Effector memory CD8-positive, alpha-beta T cell (primary cell): ENCODE data around the gene CGB8.
A peak's percentile ranks its signal among the peaks of the same experiment; 100 is the strongest.
"Not testable (repeated sequence)": the region's sequence is repeated elsewhere in the genome, so short reads cannot be mapped to it uniquely, and the experiment has no call there.

Experiments used
- ATAC-seq: fragments of 150-1000 bp; cut with Tn5 transposase; replicated peaks from 2 replicates; pipeline ENCODE4 v1.10.0; 2021; ENCODE audit warnings: mild to moderate bottlenecking, moderate library complexity
- DNase-seq, 3 experiments: peaks; one replicate each; pipeline ENCODE4 v3.0.0; 2021
- H3K27ac Mint-ChIP-seq, 2 donors: one replicate each; pipeline ENCODE4 v1.8.0; 2022; ENCODE audit warnings: mild to moderate bottlenecking in 2 of 2, mixed read lengths in 2 of 2, moderate library complexity in 2 of 2
- H3K27me3 Mint-ChIP-seq, 2 donors: one replicate each; pipeline ENCODE4 v1.8.0; 2022; ENCODE audit warnings: mixed read lengths in 2 of 2
- H3K36me3 Mint-ChIP-seq: one replicate; pipeline ENCODE4 v1.8.0; 2022; ENCODE audit warnings: mild to moderate bottlenecking, moderate library complexity, mixed read lengths; ENCODE audit not compliant: insufficient read depth
- H3K4me1 Mint-ChIP-seq, 2 donors: one replicate each; pipeline ENCODE4 v1.8.0; 2022; ENCODE audit warnings: low read depth in 2 of 2, mixed read lengths in 2 of 2
- H3K4me3 Mint-ChIP-seq, 2 donors: one replicate each; pipeline ENCODE4 v1.8.0; 2022; ENCODE audit warnings: mild to moderate bottlenecking in 2 of 2, mixed read lengths in 2 of 2, moderate library complexity in 2 of 2
- H3K9me3 Mint-ChIP-seq, 2 donors: one replicate each; pipeline ENCODE4 v1.8.0; 2022; ENCODE audit warnings: mixed read lengths in 2 of 2

The CGB8 gene

DNA sequence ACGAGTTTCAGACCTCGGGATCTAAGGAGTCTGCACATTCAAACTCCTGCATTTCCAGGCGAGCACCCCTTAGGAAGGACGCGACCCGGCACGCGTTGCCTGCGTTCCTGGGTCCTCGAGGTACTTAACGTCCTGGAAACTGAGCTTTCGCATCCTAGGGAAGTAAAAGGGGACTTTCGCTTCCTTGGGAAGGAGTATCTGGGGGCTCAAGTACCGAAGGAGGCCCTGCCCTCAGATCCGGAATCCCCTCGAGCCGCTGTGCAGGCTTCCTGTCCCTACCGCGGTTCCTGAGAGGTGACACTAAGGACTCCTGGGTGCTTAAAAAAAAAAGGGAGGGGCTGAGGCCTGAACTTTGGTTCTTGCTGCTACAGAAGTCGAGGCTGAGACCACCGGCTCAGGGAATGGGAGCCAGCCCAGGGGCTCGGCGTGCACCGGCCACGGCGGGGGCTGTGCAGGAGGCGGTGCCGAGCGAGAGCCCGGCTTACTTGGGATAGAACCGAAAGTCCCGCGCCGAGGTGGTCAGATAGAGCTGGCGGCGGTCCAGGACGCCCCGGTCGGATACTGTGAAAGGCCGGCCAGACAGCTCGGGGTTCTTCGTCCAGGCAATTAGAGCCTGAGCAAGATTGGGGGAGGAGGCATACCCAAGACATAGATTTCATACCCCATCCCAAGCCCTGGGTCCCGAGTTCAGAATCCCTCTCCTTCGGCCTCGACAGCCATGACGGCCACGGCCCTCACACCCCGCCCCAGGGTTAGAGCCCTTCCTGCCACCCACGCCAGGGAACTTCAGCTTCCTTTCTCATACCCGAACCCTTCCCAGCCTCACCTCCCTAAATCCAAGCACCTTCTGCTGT is 30.3 kb downstream of the CGB8 start:
- H3K27ac Mint-ChIP-seq, result peak overlapping the region; percentile 89 to 90
- ATAC-seq, result peak; percentile 25

DNA sequence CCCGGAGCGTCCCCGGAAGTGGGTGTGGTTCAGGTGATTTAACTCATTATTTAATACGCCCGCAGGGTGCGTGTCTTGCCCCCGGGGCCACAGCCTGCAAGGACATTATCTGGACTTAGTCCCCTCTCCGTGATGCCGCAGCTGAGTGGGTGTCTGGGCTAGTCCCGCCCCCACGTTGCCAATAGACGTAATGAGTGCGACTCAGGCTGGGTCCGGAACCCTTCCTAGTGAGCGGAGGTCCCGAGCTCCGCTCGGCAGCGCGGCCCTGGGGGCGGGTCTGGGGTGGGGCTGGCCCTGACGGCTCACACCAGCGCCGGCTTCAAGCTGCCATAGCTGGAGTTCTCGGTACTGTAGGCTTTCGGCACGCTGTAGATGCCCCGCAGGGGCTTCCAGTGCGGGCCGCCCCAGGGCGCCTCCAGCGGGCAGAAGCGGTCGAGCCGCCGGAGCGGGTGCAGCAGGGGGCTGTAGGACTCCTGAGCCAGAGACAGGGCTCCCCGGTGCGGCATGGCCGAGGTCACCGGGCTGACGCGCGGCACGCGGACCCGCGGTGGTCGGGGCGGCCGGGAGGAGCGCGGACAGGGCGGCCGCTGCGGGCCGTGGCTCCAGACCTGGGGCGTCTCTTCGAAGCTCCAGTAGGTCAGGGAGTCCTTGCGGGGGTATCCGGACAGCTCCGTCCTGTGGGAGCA is 31.1 kb downstream of the CGB8 start:
- Mint-ChIP-seq H3K27me3 (peaks cover 0 to 8% of the 10 kb centered on the region in 2 donors), H3K9me3 (no peaks in the 10 kb centered on the region), H3K4me1 (peaks cover 11 to 19% of the 10 kb centered on the region in 2 donors), H3K4me3 (peak overlapping the region; percentile 93 to 94), H3K27ac (no peak overlapping the region), H3K36me3 (peaks cover 4% of the 10 kb centered on the region)
- DNase-seq (peak; percentile 68 to 74 (median 71)), ATAC-seq (peak; percentile 82)

More for the DNA sequence above, 30.3 kb downstream of the CGB8 start:
- H3K36me3 Mint-ChIP-seq, DNase-seq, H3K27me3 Mint-ChIP-seq, H3K9me3 Mint-ChIP-seq: not testable (repeated sequence)
- Mint-ChIP-seq H3K4me3 (peak overlapping the region; percentile 93 to 94), H3K4me1 (peaks cover 11 to 19% of the 10 kb centered on the region in 2 donors)

DNA sequence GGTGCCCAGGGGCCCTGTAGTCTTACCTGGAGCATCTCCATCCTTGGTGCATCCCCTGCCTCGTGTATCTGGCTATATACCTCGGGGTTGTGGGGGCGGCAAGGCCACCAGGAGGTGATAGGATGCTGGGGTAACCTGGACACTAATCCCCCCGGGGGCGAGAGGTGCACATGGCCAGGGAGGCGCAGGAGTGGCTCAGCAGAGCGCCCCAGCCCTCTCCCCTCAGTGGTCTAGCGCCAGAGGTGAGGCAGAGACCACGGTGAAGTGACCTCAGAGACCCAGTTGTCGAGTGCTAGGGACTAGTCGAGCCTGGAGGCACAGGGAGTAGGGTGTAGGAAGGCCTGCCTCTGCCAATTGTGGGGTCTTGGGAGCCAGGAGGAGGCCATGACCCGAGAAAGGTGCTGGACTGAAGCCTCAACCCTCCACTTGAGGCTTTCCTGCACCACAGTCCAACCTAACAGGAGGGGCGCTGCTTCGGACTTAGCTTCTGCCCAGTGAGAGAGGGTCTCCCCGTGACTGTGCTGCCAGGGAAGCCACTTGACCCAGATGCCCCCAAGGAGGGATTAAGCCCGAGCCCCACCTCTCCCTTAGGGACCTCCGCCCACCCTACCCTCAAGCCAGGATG is 31.8 kb downstream of the CGB8 start, which contains the start of gene LHB:
LHB (minus strand) TSS at position 51 of the 625 bp plus-strand sequence; CDS start at position 41, 10 bp downstream.
- H3K4me1 Mint-ChIP-seq, result peaks cover 11 to 19% of the 10 kb centered on the region in 2 donors
- no peaks in the 10 kb centered on the region for H3K9me3 Mint-ChIP-seq
- H3K27ac Mint-ChIP-seq, result peak within 1 kb of the TSS in 1 of 2 donors; percentile 58
- DNase-seq (no peak), ATAC-seq (no peak)
- H3K4me3 Mint-ChIP-seq, result peak within 1 kb of the TSS; percentile 93 to 94
- H3K36me3 Mint-ChIP-seq, result peaks cover 4% of the 10 kb centered on the region
- H3K27me3 Mint-ChIP-seq, result peaks cover 0 to 8% of the 10 kb centered on the region in 2 donors

DNA sequence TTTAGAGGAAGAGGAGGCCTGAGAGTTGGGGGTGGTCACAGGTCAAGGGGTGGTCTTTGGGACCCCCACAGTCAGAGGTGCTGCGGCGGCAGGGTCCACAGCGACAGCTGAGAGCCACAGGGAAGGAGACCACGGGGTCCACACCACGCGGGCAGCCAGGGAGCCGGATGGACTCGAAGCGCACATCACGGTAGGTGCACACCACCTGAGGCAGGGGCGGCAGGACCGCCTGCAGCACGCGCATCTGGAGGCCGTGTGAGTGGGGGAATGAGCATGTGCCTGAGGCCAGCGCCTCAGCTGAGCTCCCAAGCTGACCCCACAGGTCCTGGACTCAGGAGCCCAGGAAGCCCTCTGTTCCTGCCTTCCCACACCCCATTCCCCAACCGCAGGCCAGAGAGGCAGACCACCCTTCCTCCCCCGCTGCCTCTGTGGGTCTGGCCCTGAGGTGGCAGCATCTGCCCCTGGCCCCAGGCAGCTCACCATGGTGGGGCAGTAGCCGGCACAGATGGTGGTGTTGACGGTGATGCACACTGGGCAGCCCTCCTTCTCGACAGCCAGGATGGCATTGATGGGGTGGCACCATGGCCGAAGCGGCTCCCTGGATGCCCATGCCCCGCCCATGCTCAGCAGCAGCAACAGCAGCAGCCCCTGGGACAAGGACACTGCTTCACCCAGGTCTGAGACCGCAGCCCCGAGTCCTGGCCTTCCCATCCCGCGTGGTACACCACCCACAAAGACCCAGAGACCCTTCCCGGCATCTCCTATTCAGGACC is 32.7 kb downstream of the CGB8 start:
- Mint-ChIP-seq H3K4me3 (no peak overlapping the region), H3K9me3 (no peaks in the 10 kb centered on the region), H3K36me3 (peaks cover 4% of the 10 kb centered on the region), H3K27ac (peak overlapping the region in 1 of 2 donors; percentile 58), H3K27me3 (peaks cover 0 to 8% of the 10 kb centered on the region in 2 donors), H3K4me1 (peaks cover 10 to 16% of the 10 kb centered on the region in 2 donors)
- no peak for ATAC-seq
- no peak for DNase-seq

DNA sequence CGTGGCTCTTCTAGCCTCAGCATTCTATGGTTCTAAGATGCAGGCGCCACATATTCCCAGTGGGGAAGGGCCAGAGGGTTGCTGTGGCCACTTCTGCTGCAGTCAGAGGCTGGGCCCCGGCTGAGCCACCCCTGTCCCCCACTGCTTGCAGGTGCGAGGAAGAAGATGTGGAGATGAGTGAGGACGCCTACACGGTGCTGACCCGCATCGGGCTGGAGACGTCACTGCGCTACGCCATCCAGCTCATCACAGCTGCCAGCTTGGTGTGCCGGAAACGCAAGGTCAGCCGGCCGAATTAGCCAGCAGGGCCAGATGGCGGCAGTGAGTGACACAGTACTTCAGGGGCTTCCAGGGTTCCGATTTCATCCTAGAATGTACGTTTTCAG is 34.0 kb downstream of the CGB8 start:
- Mint-ChIP-seq H3K4me1 (peaks cover 8 to 12% of the 10 kb centered on the region in 2 donors), H3K4me3 (no peak overlapping the region), H3K27ac (no peak overlapping the region), H3K9me3 (no peaks in the 10 kb centered on the region), H3K36me3 (peaks cover 14% of the 10 kb centered on the region), H3K27me3 (peaks cover 0 to 8% of the 10 kb centered on the region in 2 donors)
- DNase-seq, result no peak
- no peak for ATAC-seq

DNA sequence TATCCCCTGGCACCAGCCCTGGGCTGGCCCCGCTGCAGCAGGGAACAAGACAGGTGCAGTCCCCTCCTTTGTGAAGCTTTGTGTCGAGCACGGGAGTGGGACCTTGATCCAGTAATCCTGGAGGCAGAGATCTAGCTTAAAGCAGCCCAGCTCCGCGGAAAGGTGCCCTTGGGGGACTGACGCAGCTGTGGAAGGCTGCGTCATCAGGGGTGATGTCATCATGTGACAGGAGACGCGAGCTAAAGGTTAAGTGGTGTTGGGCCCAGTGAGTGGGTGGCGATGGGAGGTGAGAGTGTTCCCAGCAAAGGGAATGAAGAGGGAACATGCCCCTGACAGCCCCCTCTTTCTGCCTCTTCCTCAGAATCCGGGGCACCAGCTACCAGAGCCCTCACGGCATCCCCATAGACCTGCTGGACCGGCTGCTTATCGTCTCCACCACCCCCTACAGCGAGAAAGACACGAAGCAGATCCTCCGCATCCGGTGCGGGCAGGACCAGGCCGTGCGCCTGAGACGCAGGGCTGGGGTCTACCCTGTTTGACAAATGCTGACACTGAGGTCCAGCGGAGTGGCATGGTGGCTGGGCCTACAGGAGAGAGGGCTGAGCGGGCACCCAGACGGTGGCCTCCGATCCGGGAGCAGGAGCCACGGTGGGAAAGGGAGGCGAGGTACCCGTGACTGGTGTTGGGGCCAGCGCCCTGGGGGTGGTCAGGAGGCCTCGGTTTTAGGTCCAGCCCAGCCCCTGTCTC is 34.6 kb downstream of the CGB8 start:
- Mint-ChIP-seq H3K4me3 (no peak overlapping the region), H3K4me1 (peaks cover 7 to 8% of the 10 kb centered on the region in 2 donors), H3K9me3 (no peaks in the 10 kb centered on the region), H3K27ac (peak overlapping the region in 1 of 2 donors; percentile 62), H3K36me3 (peaks cover 16% of the 10 kb centered on the region), H3K27me3 (peaks cover 0 to 5% of the 10 kb centered on the region in 2 donors)
- ATAC-seq (no peak), DNase-seq (no peak)

DNA sequence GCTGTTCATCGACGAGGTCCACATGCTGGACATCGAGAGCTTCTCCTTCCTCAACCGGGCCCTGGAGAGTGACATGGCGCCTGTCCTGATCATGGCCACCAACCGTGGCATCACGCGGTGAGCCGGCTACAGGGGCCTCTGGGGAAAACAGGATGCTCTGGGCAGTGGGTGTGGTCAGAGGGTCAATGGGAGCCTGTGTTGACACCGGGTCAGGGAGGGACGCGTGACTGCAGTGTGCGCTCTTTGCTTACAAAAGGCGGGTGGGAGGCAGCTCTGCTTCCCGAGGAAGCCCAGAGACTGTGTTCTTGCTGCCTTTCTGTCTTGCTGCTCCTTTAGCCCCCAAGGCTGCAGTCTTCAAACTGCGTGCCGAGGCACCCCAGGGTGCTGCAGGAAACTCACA is 37.7 kb downstream of the CGB8 start:
- H3K4me3 Mint-ChIP-seq, result no peak overlapping the region
- H3K27me3 Mint-ChIP-seq, result no peaks in the 10 kb centered on the region
- no peaks in the 10 kb centered on the region for H3K9me3 Mint-ChIP-seq
- H3K4me1 Mint-ChIP-seq, result no peaks in the 10 kb centered on the region
- H3K27ac Mint-ChIP-seq, result no peak overlapping the region
- DNase-seq, result no peak
- peaks cover 15% of the 10 kb centered on the region for H3K36me3 Mint-ChIP-seq
- ATAC-seq, result no peak

DNA sequence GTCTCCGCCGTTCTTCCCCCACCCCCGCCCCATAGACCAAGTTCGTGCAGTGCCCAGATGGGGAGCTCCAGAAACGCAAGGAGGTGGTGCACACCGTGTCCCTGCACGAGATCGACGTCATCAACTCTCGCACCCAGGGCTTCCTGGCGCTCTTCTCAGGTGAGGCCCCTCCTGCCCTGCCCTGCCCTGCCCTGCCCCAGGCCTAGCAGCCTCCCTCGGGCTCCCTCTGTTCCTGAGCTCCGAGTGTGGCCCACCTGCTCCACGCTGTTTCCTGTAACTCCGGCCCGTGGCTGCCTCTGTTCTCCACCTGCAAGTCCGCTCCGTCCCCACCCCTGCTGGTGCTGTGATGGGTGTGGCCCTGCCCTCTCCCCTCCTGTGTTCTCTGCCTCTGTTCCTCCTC is 38.5 kb downstream of the CGB8 start:
- Mint-ChIP-seq H3K36me3 (peaks cover 21% of the 10 kb centered on the region), H3K9me3 (no peaks in the 10 kb centered on the region)

DNA sequence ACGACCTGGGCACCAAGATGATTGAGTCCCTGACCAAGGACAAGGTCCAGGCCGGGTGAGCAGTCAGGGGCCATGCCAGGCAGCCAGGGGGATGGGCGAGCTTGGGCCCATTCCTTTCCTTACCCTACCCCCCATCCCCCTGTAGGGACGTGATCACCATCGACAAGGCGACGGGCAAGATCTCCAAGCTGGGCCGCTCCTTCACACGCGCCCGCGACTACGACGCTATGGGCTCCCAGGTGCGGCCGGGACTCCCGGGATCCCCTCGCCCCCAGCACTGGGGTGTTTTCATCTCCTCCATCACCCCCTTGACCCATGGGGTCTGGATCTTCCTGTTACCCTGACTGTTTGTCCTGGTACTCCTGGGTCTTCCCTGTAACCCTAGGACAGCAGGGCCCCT is 39.1 kb downstream of the CGB8 start:
- Mint-ChIP-seq H3K4me3 (no peak overlapping the region), H3K27me3 (no peaks in the 10 kb centered on the region), H3K9me3 (no peaks in the 10 kb centered on the region), H3K36me3 (peaks cover 24% of the 10 kb centered on the region), H3K4me1 (no peaks in the 10 kb centered on the region), H3K27ac (no peak overlapping the region)
- ATAC-seq (no peak), DNase-seq (no peak)

More for the DNA sequence above, 38.5 kb downstream of the CGB8 start:
- ATAC-seq (no peak), DNase-seq (no peak)
- Mint-ChIP-seq H3K27ac (no peak overlapping the region), H3K4me1 (no peaks in the 10 kb centered on the region), H3K4me3 (no peak overlapping the region), H3K27me3 (no peaks in the 10 kb centered on the region)

DNA sequence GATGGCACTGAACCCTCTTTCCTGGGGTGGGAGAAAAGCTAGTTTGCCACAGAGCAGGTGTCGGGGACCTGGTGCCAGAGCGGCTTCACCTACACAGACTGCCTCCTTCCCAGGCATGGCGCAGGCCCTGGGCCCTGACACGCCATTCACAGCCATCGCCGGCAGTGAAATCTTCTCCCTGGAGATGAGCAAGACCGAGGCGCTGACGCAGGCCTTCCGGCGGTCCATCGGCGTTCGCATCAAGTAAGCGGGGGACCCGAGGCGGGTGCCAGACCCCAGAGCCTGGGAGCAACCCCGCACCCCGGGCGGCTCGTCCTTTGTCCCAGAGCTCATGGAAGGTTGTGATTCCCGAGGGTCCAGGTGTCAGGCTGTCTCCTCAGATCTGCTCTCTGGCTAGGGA is 42.0 kb downstream of the CGB8 start:
- H3K4me3 Mint-ChIP-seq, result no peak overlapping the region
- no peak overlapping the region for H3K27ac Mint-ChIP-seq
- no peaks in the 10 kb centered on the region for H3K4me1 Mint-ChIP-seq
- DNase-seq, result no peak
- peaks cover 43% of the 10 kb centered on the region for H3K36me3 Mint-ChIP-seq
- H3K27me3 Mint-ChIP-seq, result no peaks in the 10 kb centered on the region
- ATAC-seq, result no peak
- no peaks in the 10 kb centered on the region for H3K9me3 Mint-ChIP-seq

DNA sequence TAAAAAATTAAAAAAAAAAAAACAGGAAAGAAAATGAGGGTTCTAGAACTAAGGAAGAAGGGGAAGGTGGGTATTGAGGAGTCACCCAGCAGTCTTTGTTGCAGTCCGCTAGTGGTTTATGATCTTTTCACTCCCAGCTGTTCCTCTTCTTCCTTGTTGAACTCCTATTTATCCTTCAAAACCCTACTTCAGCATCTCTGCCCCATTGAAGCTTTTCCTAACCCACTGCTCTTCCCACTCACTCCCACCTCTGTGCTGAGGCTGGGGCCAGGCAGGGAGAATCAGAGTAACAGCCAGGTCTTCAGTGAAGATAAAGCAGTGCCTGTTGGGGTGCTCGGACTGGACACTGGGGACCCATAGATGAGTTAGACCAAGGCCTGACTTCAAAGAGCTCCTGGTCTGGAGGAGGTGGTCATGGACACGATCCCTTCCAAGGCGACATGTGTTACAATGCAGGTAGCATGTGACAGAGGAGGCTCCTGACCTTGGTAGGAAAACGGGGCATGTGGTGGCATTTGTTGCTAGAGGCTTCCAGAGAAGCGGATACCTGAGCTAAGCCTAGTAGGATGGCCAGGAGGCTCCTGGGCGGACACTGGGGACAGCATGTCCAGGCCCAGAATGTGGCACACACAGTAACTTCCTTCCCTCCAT is 43.8 kb downstream of the CGB8 start:
- DNase-seq, result no peak
- Mint-ChIP-seq H3K27ac (no peak overlapping the region), H3K27me3 (no peaks in the 10 kb centered on the region), H3K4me1 (no peaks in the 10 kb centered on the region), H3K36me3 (peaks cover 38% of the 10 kb centered on the region), H3K4me3 (no peak overlapping the region), H3K9me3 (no peaks in the 10 kb centered on the region)
- ATAC-seq, result no peak

DNA sequence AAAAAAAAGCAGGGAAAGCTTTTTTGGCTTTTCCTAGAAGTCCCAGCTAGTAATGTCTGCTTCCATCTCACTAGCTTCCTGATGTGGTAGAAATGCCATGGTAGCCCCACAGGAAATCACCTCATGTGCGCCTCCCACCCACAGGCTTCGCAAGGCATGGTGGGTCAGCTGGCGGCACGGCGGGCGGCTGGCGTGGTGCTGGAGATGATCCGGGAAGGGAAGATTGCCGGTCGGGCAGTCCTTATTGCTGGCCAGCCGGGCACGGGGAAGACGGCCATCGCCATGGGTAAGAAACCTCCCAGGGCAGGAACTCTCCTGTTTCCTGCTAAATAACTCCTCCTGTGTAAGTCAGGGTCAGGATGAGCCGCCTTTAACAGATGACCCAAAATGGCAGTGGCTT is 44.8 kb downstream of the CGB8 start:
- peaks cover 33% of the 10 kb centered on the region for H3K36me3 Mint-ChIP-seq
- H3K9me3 Mint-ChIP-seq, result no peaks in the 10 kb centered on the region
- H3K27me3 Mint-ChIP-seq, result no peaks in the 10 kb centered on the region
- DNase-seq (no peak), ATAC-seq (no peak)
- peaks cover 3 to 7% of the 10 kb centered on the region in 2 donors for H3K4me1 Mint-ChIP-seq
- H3K4me3 Mint-ChIP-seq, result no peak overlapping the region
- no peak overlapping the region for H3K27ac Mint-ChIP-seq
